GM12875 (cell line): Measurements from ENCODE around the gene CCDC85C.

ENCODE experiments used
- H3K4me3 ChIP-seq: one replicate; pipeline ENCODE4 v1.5.1; 2011; ENCODE audit warnings: low read depth, low read length, control low read depth
- TF ChIP-seq, protein P1 (sequence below): IDR thresholded peaks from 2 replicates; pipeline ENCODE4 v1.5.1; 2011; ENCODE audit warnings: low read depth, mild to moderate bottlenecking, control low read depth, inconsistent platforms, low read length, moderate library complexity, borderline replicate concordance; ENCODE audit not compliant: insufficient read depth

Gene CCDC85C

DNA sequence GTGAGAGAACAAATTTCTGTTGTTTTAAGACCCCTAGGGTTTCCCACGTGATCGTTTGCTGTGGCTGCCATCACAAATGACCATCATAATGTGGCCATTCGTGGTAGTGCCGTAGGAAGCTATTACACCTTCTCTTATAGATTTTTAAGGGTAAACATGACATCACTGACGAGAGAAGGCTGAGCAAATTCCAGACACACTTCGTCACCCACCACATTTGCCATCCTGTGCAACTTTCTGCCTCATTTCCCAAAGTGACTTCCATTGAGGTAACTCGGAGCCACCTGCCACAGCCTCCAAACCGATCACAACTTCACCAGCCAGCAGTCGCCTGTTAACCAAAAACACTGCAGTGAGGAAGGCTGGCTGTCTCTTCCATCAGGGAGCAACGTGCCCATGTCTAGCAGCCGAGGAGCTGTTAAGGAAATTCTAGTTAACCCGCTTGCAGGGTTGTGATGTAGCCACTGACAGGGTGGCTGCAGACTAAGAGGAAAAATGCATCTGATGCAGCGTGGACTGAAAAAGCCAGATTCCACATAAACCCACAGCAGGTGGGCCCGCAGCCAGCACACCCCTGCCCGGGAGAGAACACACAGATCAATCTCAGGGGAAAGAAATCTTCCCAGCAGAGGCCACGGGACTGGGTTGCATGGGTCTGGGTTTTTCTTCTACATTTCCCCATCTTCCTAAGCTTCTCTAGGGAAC is 44.6 kb downstream of the CCDC85C start:
- TF ChIP-seq, protein P1, sequence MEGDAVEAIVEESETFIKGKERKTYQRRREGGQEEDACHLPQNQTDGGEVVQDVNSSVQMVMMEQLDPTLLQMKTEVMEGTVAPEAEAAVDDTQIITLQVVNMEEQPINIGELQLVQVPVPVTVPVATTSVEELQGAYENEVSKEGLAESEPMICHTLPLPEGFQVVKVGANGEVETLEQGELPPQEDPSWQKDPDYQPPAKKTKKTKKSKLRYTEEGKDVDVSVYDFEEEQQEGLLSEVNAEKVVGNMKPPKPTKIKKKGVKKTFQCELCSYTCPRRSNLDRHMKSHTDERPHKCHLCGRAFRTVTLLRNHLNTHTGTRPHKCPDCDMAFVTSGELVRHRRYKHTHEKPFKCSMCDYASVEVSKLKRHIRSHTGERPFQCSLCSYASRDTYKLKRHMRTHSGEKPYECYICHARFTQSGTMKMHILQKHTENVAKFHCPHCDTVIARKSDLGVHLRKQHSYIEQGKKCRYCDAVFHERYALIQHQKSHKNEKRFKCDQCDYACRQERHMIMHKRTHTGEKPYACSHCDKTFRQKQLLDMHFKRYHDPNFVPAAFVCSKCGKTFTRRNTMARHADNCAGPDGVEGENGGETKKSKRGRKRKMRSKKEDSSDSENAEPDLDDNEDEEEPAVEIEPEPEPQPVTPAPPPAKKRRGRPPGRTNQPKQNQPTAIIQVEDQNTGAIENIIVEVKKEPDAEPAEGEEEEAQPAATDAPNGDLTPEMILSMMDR = no peak
- H3K4me3 ChIP-seq = no peak overlapping the region

DNA sequence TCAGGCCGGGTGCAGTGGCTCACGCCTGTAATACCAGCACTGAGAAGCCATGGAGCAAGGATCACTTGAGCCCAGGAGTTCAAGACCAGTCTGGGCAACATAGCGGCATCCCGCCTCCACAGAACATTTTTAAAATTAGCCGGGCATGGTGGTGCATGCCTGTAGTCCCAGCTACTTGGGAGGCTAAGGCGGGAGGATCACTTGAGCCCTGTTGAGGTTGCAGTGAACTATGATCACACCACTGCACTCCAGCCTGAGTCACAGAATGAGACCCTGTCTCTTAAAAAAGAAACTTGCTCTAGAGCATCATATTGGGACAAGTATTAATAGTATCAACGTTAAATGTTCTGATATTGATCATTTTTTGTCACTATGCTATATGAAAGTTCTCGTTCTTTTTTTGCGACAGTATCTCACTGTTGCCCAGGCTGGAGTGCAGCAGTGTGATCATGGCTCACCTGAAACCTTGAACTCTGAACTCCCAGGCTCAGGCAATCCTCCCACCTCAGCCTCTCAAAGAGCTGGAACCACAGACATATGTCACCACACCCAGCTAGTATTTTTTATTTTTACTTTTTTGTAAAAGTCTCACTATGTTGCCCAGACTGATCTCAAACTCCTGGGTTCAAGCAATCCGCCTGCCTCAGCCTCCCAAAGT is 47.7 kb downstream of the CCDC85C start:
- TF ChIP-seq, protein P1 = no peak
- no peak overlapping the region for H3K4me3 ChIP-seq

DNA sequence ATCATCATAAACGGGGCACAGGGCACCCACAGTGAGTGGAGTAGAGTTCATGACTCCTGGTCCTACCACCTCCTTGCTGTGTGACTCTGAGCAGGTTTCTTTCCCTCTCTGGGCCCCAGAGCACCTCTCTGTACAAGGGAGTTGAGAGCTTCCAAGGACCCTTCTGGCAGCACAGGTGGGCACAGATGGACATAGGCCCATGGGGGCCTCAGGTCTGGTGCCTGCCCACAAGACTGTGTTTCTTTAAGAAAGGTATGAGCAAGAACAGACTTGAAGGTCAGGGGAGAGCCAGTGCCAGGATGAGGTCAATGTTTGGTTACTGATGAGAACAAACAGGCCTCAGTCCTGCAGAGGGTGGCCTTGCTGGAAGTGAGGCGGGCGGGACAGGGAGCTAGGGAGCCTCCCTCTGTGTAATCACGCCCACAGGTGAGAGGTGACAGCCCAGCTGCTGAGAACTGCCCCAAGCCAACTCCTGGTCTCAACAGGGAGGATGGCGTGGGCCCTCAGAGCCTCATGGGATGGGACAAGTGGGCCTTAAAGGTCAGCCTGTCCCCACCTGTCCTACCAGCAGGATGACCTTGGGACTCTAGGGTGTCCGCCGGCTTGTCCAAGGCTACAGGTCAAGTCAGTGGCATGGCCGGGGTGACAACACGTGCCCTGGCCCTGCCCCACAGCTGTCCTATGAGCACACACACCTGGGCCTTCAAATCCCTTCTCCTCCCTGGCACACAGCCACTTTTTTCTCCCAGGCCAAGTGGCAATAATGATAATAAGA is 49.1 kb downstream of the CCDC85C start:
- TF ChIP-seq, protein P1 = no peak
- H3K4me3 ChIP-seq = no peak overlapping the region

DNA sequence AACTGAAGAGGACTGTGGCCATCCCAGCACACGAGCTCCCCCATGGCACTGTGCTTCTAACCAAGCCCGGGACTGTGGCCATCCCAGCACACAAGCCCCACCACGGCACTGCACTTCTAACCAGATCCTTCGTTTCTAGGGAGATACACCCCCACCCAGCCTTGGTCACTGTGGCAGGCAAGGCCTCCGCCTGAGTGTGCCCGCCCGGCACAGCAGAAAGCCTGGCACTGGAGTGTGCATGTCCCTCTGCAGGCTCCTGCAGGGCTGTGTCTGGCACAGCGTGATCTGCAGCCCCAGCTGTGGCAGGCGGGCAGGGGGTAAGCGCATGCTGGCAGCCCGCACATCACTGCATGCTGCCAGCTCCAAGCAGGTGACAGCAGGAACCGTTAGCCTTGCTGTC is 49.8 kb downstream of the CCDC85C start:
- no peak overlapping the region for H3K4me3 ChIP-seq
- TF ChIP-seq, protein P1 = no peak

DNA sequence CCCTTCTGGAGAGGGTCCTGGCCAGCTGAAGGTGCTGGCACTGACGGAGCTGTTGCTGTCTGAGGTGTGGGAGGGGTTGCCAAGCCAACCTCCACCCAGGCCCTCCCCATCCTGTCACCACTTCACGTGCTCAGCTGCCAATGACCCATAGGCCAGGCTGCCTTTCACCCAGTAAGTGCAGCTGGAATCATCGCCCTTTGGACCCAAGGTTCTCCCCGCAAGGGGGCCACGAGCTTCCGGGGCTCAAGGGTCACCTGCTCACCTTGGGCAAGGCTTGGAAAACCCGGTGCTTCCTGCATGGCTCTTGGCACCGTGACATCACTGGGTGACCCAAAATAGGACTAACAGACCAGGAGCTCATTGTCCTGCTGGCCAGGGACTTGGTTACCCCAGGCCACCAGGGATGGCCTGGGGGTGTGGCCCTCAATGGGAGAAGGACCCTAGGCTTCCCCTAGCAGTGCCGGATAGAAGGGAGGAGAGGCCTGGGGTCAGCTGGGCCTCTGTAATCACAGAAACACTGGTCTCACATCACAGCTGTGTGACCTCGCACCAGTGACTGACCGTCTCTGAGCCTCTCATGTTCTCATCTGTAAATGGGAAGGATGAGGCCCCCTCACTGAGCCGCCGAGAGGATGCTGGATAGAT is 51.3 kb downstream of the CCDC85C start:
- no peak overlapping the region for H3K4me3 ChIP-seq

DNA sequence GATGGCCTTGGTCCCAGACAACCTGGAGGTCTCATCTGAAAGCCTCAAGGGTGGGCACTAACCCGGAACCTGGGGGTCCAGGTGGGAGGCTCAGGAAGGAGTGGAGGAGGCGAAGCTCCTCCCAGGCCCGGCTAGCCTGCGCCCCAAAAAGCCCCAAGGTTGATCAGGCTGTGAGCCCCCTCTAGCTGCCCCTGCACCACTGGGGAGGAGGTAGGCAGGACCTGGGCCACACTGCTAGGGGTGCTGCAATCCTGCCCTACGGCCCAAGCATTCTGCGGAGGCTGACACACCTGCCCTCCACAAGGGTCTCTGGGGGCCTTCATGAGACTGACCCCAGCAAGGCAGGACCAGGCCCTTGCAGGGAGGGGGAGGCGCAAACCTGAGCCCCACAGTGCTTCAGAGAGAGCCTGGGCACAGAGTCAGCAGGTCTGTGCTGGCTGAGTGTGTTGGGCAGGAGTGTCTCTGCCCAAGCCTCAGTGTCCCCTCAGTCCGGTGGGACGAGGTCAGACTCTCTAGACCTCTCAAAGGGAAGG is 51.9 kb downstream of the CCDC85C start:
- no peak overlapping the region for H3K4me3 ChIP-seq
- TF ChIP-seq, protein P1 = no peak

More for the DNA sequence above, 51.3 kb downstream of the CCDC85C start:
- TF ChIP-seq, protein P1 = no peak
